IMR-90 (cell line): ENCODE results near the gene TEX2.

Experiments used
- CEBPB ChIP-seq: IDR thresholded peaks from 2 replicates; pipeline ENCODE4 v1.6.1; 2012; ENCODE audit warnings: low read depth, low read length, improper control_type of control experiment
- CHD1 ChIP-seq: IDR thresholded peaks from 2 replicates; pipeline ENCODE4 v1.6.1; 2012; ENCODE audit warnings: low read depth, low read length, improper control_type of control experiment
- MAFK ChIP-seq: IDR thresholded peaks from 2 replicates; pipeline ENCODE4 v1.6.1; 2012; ENCODE audit warnings: low read depth, low read length, improper control_type of control experiment
- MXI1 ChIP-seq: IDR thresholded peaks from 2 replicates; pipeline ENCODE4 v1.6.1; 2012; ENCODE audit warnings: low read depth, mild to moderate bottlenecking, low read length, moderate library complexity, borderline replicate concordance
- POLR2A ChIP-seq: IDR thresholded peaks from 2 replicates; pipeline ENCODE4 v1.6.1; 2012; ENCODE audit warnings: mild to moderate bottlenecking, low read depth, low read length
- RFX5 ChIP-seq: IDR thresholded peaks from 2 replicates; pipeline ENCODE4 v1.8.0; 2012; ENCODE audit warnings: low read depth, mild to moderate bottlenecking, low read length, moderate library complexity
- SMC3 ChIP-seq: fragments of 150-350 bp; IDR thresholded peaks from 2 replicates; pipeline ENCODE4 v1.6.1; 2016; ENCODE audit warnings: low read depth, mild to moderate bottlenecking, antibody characterized with exemption, low read length, moderate library complexity
- USF2 ChIP-seq: fragments of 150-350 bp; IDR thresholded peaks from 2 replicates; pipeline ENCODE4 v1.6.1; 2017; ENCODE audit warnings: mild to moderate bottlenecking, antibody characterized with exemption, low read length, low read depth
- TF ChIP-seq, protein P1 (sequence below): conservative IDR thresholded peaks from 2 replicates; pipeline ENCODE4 v1.5.1; 2012; ENCODE audit warnings: mild to moderate bottlenecking, low read depth, low read length, improper control_type of control experiment

GRCh38 chr17:64231567-64232141 lies 31.4 kb downstream of the TEX2 start:
- TF ChIP-seq, protein P1, sequence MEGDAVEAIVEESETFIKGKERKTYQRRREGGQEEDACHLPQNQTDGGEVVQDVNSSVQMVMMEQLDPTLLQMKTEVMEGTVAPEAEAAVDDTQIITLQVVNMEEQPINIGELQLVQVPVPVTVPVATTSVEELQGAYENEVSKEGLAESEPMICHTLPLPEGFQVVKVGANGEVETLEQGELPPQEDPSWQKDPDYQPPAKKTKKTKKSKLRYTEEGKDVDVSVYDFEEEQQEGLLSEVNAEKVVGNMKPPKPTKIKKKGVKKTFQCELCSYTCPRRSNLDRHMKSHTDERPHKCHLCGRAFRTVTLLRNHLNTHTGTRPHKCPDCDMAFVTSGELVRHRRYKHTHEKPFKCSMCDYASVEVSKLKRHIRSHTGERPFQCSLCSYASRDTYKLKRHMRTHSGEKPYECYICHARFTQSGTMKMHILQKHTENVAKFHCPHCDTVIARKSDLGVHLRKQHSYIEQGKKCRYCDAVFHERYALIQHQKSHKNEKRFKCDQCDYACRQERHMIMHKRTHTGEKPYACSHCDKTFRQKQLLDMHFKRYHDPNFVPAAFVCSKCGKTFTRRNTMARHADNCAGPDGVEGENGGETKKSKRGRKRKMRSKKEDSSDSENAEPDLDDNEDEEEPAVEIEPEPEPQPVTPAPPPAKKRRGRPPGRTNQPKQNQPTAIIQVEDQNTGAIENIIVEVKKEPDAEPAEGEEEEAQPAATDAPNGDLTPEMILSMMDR = no peak
- no peak for TF ChIP-seq POLR2A
- TF ChIP-seq MXI1 = no peak
- no peak for TF ChIP-seq RFX5
- TF ChIP-seq CEBPB = no peak
- TF ChIP-seq SMC3 = no peak
- TF ChIP-seq USF2 = no peak
- TF ChIP-seq CHD1 = no peak
- no peak for TF ChIP-seq MAFK
